Measurements from ENCODE around the gene C11orf86.

- TF ChIP-seq CTCF (IDR thresholded peaks at IDR 0.05): no peak
- no peak for TF ChIP-seq POLR2A (IDR thresholded peaks at IDR 0.05)
Observed at GRCh38 chr11:66938582-66939135, 36.4 kb upstream of the C11orf86 start.
